Gastroesophageal sphincter (tissue), 4 donors: Measurements from ENCODE around the gene ACTL6A. TPM values are rescaled to one million over a fixed set of nuclear protein-coding genes. Genes with fewer than 3 reads are reported as not detected.

Source experiments
- ATAC-seq: fragments of 150-250 bp; one replicate; pipeline ENCODE4 v1.9.1; 2016; ENCODE audit warnings: mild to moderate bottlenecking, moderate library complexity
- H3K27ac ChIP-seq, 4 donors: fragments of 200-600 bp; sonication (generic) in 3 of 4; 1 replicate in 3 of 4; 2 replicates in 1 of 4; pipeline ENCODE4 v1.5.1; 2016 to 2019
- H3K27me3 ChIP-seq: fragments of 200-600 bp; sonication (generic); one replicate; pipeline ENCODE4 v1.5.1; 2019
- H3K36me3 ChIP-seq, 2 donors: fragments of 200-600 bp; sonication (generic); one replicate each; pipeline ENCODE4 v1.5.1; 2019; ENCODE audit warnings: control low read depth in 1 of 2
- H3K4me1 ChIP-seq, 3 donors: fragments of 200-600 bp; sonication (generic); 1 replicate in 2 of 3; 2 replicates in 1 of 3; pipeline ENCODE4 v1.5.1; 2016 to 2019; ENCODE audit warnings: control low read depth in 2 of 3
- H3K4me3 ChIP-seq, 2 donors: fragments of 200-600 bp; sonication (generic); one replicate each; pipeline ENCODE4 v1.5.1; 2019; ENCODE audit warnings: mild to moderate bottlenecking in 1 of 2, moderate library complexity in 1 of 2
- H3K9me3 ChIP-seq, 3 donors: fragments of 200-600 bp; sonication (generic); one replicate each; pipeline ENCODE4 v1.5.1; 2017 to 2019; ENCODE audit warnings: control low read depth in 2 of 3
- EP300 ChIP-seq: sonication (generic); formaldehyde crosslinking; IDR thresholded peaks from one replicate; pipeline ENCODE4 v1.6.1; 2017; ENCODE audit warnings: antibody characterized with exemption, mild to moderate bottlenecking
- POLR2A ChIP-seq, 2 donors: fragments of 450-650 bp; IDR thresholded peaks; one replicate each; pipeline ENCODE4 v1.6.1; 2017; ENCODE audit warnings: antibody characterized with exemption in 2 of 2, mild to moderate bottlenecking in 2 of 2, moderate library complexity in 1 of 2
- POLR2AphosphoS5 ChIP-seq: sonication (generic); formaldehyde crosslinking; IDR thresholded peaks from one replicate; pipeline ENCODE4 v1.6.1; 2017; ENCODE audit warnings: antibody characterized with exemption
- WGBS, 2 donors: methylation state at CpG; one replicate each; pipeline ENCODE4 v1.1.5; 2018; ENCODE audit warnings: low coverage in 1 of 2; 5-methylcytosine and 5-hydroxymethylcytosine counted together
- total RNA-seq, 4 donors: library from RNA; depleted of rRNA; stranded (reverse); fragments of >200 nt; gene quantifications; one replicate each; pipeline ENCODE4 v1.1.0, GENCODE V29; 2016
- TF ChIP-seq, protein P1 (sequence below), 4 experiments: fragments of 200-600 bp in 2 of 4; fragments of 450-650 bp in 2 of 4; sonication (generic) in 1 of 4; IDR thresholded peaks; one replicate each; pipeline ENCODE4 v1.5.1; 2017 to 2019; ENCODE audit warnings: antibody characterized with exemption in 4 of 4, mild to moderate bottlenecking in 2 of 4, moderate library complexity in 2 of 4

The ACTL6A gene
- total RNA-seq, 4 donors from 2014 or later = 26.1 to 33.5 (median 29.9) TPM

DNA sequence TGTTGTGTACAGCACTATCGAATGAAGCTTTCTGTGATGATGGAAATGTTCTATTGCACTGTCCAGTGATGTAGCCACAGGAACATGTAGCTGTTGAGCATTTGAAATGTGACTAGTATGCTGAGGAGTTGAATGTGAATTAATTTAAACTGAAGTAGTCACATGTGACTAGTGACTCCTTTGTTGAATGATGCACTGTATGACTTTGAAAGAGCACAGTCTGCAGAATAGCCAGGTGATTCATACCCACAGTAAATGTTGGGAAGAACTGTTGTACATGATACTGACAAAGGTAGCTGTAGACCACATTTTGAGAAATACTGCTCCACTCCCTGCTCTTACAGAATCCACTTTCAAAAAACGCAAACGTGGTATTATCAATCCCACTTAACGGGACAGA, 34.0 kb upstream of the ACTL6A start:
- Histone ChIP-seq H3K9me3 (no peaks in the 10 kb centered on the region), H3K36me3 (no peaks in the 10 kb centered on the region), H3K4me3 (no peak overlapping the region), H3K27me3 (no peaks in the 10 kb centered on the region), H3K4me1 (peaks cover 7 to 37% (median 15%) of the 10 kb centered on the region in 3 donors), H3K27ac (no peak overlapping the region)
- no peak for ATAC-seq
- WGBS, 2 donors = 58 to 69% methylated on average over 4 of the region's 4 CpGs
- TF ChIP-seq EP300 (no peak), POLR2AphosphoS5 (no peak), POLR2A (IDR thresholded peaks at IDR 0.05) (no peak)
- TF ChIP-seq, protein P1, sequence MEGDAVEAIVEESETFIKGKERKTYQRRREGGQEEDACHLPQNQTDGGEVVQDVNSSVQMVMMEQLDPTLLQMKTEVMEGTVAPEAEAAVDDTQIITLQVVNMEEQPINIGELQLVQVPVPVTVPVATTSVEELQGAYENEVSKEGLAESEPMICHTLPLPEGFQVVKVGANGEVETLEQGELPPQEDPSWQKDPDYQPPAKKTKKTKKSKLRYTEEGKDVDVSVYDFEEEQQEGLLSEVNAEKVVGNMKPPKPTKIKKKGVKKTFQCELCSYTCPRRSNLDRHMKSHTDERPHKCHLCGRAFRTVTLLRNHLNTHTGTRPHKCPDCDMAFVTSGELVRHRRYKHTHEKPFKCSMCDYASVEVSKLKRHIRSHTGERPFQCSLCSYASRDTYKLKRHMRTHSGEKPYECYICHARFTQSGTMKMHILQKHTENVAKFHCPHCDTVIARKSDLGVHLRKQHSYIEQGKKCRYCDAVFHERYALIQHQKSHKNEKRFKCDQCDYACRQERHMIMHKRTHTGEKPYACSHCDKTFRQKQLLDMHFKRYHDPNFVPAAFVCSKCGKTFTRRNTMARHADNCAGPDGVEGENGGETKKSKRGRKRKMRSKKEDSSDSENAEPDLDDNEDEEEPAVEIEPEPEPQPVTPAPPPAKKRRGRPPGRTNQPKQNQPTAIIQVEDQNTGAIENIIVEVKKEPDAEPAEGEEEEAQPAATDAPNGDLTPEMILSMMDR (IDR thresholded peaks at IDR 0.05) = no peak

DNA sequence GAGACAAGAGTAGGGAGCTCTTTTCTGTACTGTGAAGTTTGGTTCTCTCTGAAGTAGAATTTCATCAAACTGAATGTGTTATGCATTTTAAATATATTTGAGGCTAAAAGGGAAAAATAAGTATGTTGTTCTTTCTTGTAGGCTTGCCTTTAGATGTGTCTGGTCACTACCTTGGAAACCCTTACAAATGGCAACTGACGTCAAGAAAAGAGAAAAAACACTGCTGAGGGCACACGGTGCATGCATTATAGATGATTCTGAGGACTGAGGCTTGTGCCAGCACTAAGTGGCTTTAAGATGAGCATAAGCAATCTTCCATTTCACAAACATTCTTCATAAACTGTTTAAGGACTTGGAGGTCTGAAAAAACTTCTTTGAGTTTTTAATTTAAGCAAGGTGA, 31.1 kb upstream of the ACTL6A start:
- 39 to 59% methylated on average over 2 of the region's 2 CpGs for WGBS, 2 donors
- Histone ChIP-seq H3K4me1 (peaks cover 3 to 38% (median 10%) of the 10 kb centered on the region in 3 donors), H3K36me3 (no peaks in the 10 kb centered on the region), H3K27me3 (no peaks in the 10 kb centered on the region), H3K9me3 (no peaks in the 10 kb centered on the region), H3K27ac (no peak overlapping the region), H3K4me3 (no peak overlapping the region)
- TF ChIP-seq POLR2A (IDR thresholded peaks at IDR 0.05) (no peak), EP300 (no peak), POLR2AphosphoS5 (no peak)
- TF ChIP-seq, protein P1 (IDR thresholded peaks at IDR 0.05) = no peak
- no peak for ATAC-seq

DNA sequence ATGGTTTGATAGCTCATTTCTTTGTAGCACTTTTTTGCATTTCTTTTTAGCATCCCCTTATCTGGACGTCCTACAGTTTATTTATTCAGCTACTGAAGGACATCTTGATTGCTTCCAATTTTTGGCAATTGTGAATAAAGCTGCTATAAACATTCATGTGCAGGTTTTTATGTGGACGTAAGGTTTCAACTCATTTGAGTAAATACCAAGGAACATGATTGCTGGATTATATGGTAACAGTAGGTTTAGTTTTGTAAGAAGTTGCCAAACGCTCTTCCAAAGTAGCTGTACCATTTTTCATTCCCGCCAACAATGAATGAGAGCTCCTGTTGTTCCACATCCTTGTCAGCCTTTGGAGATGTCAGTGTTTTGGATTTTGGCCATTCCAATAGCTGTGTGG, 29.5 kb upstream of the ACTL6A start:
- Histone ChIP-seq H3K4me3 (no peak overlapping the region), H3K9me3 (no peaks in the 10 kb centered on the region), H3K27ac (no peak overlapping the region), H3K36me3 (no peaks in the 10 kb centered on the region), H3K27me3 (no peaks in the 10 kb centered on the region), H3K4me1 (peaks cover 0 to 25% (median 0%) of the 10 kb centered on the region in 3 donors)
- 60 to 77% methylated on average over 4 of the region's 4 CpGs for WGBS, 2 donors
- ATAC-seq = no peak
- TF ChIP-seq POLR2A (IDR thresholded peaks at IDR 0.05) (no peak), EP300 (no peak), POLR2AphosphoS5 (no peak)
- TF ChIP-seq, protein P1 (IDR thresholded peaks at IDR 0.05) = no peak

DNA sequence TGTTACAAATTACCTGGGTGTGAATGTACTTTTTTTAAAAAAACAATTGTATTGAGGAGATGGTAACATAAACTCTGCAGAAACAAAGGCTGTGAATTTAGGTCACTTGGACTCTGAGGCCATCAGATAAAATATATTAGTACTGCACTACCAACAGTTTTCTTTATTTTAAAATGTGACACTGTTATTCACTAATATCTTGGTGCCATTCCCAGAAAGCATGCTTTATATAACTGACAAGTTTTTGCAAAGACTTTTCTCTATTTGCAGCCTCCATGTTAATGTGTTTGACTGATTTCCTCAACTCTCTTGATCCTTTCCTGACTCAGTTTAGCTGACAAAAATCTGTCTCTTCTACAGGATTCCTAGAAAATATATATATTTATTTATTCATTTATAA, 26.5 kb upstream of the ACTL6A start:
- no peaks in the 10 kb centered on the region for H3K27me3 ChIP-seq
- H3K4me1 ChIP-seq = peaks cover 0 to 17% (median 0%) of the 10 kb centered on the region in 3 donors
- TF ChIP-seq, protein P1 (IDR thresholded peaks at IDR 0.05) = no peak
- TF ChIP-seq POLR2A (IDR thresholded peaks at IDR 0.05) (no peak), EP300 (no peak), POLR2AphosphoS5 (no peak)
- no peaks in the 10 kb centered on the region for H3K36me3 ChIP-seq
- no peak overlapping the region for H3K4me3 ChIP-seq
- no peak overlapping the region for H3K27ac ChIP-seq
- H3K9me3 ChIP-seq = no peaks in the 10 kb centered on the region
- ATAC-seq = no peak

DNA sequence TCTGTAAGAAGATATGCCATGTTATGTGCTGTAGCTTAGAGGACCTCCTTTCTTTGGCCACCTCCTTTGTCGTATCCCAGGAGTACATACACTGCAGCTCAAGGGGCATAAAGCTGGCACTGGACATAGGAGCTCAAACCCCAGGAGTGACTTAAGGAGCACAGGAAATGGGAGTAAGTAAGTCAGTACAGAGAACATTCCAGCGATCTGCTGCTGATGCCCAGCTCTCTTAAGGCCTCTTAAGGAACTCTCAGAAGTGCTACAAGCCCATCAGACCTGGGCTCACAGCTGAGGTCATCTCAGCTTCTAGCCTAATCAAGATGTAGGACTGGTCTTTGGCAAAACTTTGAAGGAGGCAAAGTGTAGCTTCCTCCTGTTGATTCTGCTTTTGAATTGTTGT, 21.6 kb upstream of the ACTL6A start:
- 83 to 88% methylated on average over 1 to 2 of the region's 2 CpGs for WGBS, 2 donors
- no peak overlapping the region for H3K4me3 ChIP-seq
- TF ChIP-seq, protein P1 (IDR thresholded peaks at IDR 0.05) = no peak
- no peak for TF ChIP-seq POLR2A (IDR thresholded peaks at IDR 0.05)
- TF ChIP-seq EP300 = no peak
- no peak for TF ChIP-seq POLR2AphosphoS5
- ATAC-seq = no peak
- H3K27me3 ChIP-seq = no peaks in the 10 kb centered on the region
- H3K27ac ChIP-seq = no peak overlapping the region
- H3K4me1 ChIP-seq = peaks cover 0 to 9% (median 0%) of the 10 kb centered on the region in 3 donors
- no peaks in the 10 kb centered on the region for H3K9me3 ChIP-seq
- no peaks in the 10 kb centered on the region for H3K36me3 ChIP-seq
